DOHH2 (cell line): Measurements from ENCODE around the gene TPP1.

Experiments
- CTCF ChIP-seq: fragments of 200-600 bp; sonication (generic); IDR thresholded peaks from one replicate; pipeline ENCODE4 v1.5.1; 2014; ENCODE audit warnings: antibody characterized with exemption, mild to moderate bottlenecking, low read depth, low read length; ENCODE audit not compliant: poor library complexity, severe bottlenecking
- EZH2phosphoT487 ChIP-seq: fragments of 200-600 bp; sonication (generic); IDR thresholded peaks from 2 replicates; pipeline ENCODE4 v1.6.1; 2017; ENCODE audit warnings: borderline replicate concordance, mild to moderate bottlenecking, antibody characterized with exemption, low read length, moderate library complexity, mixed read lengths

- TF ChIP-seq EZH2phosphoT487 (no peak), CTCF (no peak)
These were observed 8.6 kb upstream of the TPP1 start for GRCh38 chr11:6627762-6628241.
